PFSK-1 (cell line): ENCODE results near the gene ARHGAP5.

Source experiments
- POLR2AphosphoS5 ChIP-seq: IDR thresholded peaks from 2 replicates; pipeline ENCODE4 v1.6.1; 2012; ENCODE audit warnings: low read depth, mild to moderate bottlenecking, control low read depth, low read length, moderate library complexity
- REST ChIP-seq, 2 experiments: IDR thresholded peaks; 2 replicates each; pipeline versions ENCODE4 v1.6.1 to v1.8.0; 2011 to 2012; ENCODE audit warnings: low read depth in 2 of 2, low read length in 2 of 2, control low read depth in 1 of 2, inconsistent platforms in 1 of 2, mild to moderate bottlenecking in 1 of 2, moderate library complexity in 1 of 2; ENCODE audit not compliant: insufficient read depth in 1 of 2

- TF ChIP-seq POLR2AphosphoS5 (no peak), REST (IDR thresholded peaks at IDR 0.05; ENCODE audit: insufficient read depth in 1 of 2, low read depth in 2 of 2, low read length in 2 of 2) (no peak)
Observed at GRCh38 chr14:32121948-32122347, 44.8 kb downstream of the ARHGAP5 start.
